Measurements from ENCODE around the gene ZDHHC7. TPM values are rescaled to one million over a fixed set of nuclear protein-coding genes. Genes with fewer than 3 reads are reported as not detected.

ZDHHC7 gene
- total RNA-seq, 1 experiment from 2014 or later, result 39.9 TPM

GRCh38 chr16:85007496-85008214 lies 3.7 kb downstream of the ZDHHC7 start:
- no peak for ATAC-seq
- Histone ChIP-seq H3K27me3 (ENCODE audit: insufficient read depth, low read length) (no peaks in the 10 kb centered on the region), H3K9me2 (ENCODE audit: insufficient read depth) (no peaks in the 10 kb centered on the region), H2AFZ (ENCODE audit: low read depth, low read length, poor library complexity, severe bottlenecking) (no peak overlapping the region), H3K9ac (ENCODE audit: low read length) (no peak overlapping the region), H3K9me3 (ENCODE audit: control insufficient read depth in 1 of 2, insufficient read depth in 1 of 2, low read depth in 1 of 2, low read length in 2 of 2) (no peaks in the 10 kb centered on the region), H3K27ac (ENCODE audit: low read depth, low read length) (no peak overlapping the region), H3K4me2 (ENCODE audit: low read length) (no peak overlapping the region), H3K4me1 (ENCODE audit: control insufficient read depth in 1 of 2, insufficient read depth in 2 of 2, low read length in 2 of 2) (peaks cover 14 to 43% of the 10 kb centered on the region in 2 experiments), H3K4me3 (replicated peaks in 1 of 2; ENCODE audit: low read depth in 1 of 2, low read length in 2 of 2) (no peak overlapping the region), H4K20me1 (ENCODE audit: insufficient read depth) (peaks cover 4% of the 10 kb centered on the region; the same call in 1 of the 2 replicates), H3K36me3 (ENCODE audit: control insufficient read depth in 1 of 2, insufficient read depth in 2 of 2, low read length in 2 of 2) (no peaks in the 10 kb centered on the region), H3K79me2 (ENCODE audit: insufficient read depth, low read length) (peaks cover 83% of the 10 kb centered on the region)
- RAD21 ChIA-PET (ENCODE audit: low non-redundant PET in 1 of 2, low total read pairs in 2 of 2, uncharacterized antibody in 2 of 2, unreplicated experiment in 2 of 2), result no interaction called here
- intact Hi-C loops (cut with micrococcal nuclease), result no loop called here
- BruUV-seq (replicated peaks), result no TSS peak
- DNase-seq (ENCODE audit: low read depth, low spot score), result no peak
- POLR2A ChIA-PET, result no interaction called here
- CTCF ChIA-PET, result no interaction called here
- TF ChIP-seq, protein P1, sequence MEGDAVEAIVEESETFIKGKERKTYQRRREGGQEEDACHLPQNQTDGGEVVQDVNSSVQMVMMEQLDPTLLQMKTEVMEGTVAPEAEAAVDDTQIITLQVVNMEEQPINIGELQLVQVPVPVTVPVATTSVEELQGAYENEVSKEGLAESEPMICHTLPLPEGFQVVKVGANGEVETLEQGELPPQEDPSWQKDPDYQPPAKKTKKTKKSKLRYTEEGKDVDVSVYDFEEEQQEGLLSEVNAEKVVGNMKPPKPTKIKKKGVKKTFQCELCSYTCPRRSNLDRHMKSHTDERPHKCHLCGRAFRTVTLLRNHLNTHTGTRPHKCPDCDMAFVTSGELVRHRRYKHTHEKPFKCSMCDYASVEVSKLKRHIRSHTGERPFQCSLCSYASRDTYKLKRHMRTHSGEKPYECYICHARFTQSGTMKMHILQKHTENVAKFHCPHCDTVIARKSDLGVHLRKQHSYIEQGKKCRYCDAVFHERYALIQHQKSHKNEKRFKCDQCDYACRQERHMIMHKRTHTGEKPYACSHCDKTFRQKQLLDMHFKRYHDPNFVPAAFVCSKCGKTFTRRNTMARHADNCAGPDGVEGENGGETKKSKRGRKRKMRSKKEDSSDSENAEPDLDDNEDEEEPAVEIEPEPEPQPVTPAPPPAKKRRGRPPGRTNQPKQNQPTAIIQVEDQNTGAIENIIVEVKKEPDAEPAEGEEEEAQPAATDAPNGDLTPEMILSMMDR (IDR thresholded peaks at IDR 0.05 in 2 of 3, conservative IDR thresholded peaks at IDR 0.05 in 1 of 3; ENCODE audit: borderline replicate concordance in 1 of 3, insufficient read depth in 1 of 3, low read depth in 2 of 3, low read length in 2 of 3), result no peak
- no peak for TF ChIP-seq SIN3A (IDR thresholded peaks at IDR 0.05; ENCODE audit: low read depth)
- TF ChIP-seq REST (IDR thresholded peaks at IDR 0.05; ENCODE audit: low read depth), result no peak
- no peak for TF ChIP-seq SP1 (IDR thresholded peaks at IDR 0.05; ENCODE audit: low read depth)
- no peak for TF ChIP-seq YY1 (IDR thresholded peaks at IDR 0.05; ENCODE audit: extremely low read depth, insufficient replicate concordance, low read depth, low read length)
- TF ChIP-seq, protein P2, sequence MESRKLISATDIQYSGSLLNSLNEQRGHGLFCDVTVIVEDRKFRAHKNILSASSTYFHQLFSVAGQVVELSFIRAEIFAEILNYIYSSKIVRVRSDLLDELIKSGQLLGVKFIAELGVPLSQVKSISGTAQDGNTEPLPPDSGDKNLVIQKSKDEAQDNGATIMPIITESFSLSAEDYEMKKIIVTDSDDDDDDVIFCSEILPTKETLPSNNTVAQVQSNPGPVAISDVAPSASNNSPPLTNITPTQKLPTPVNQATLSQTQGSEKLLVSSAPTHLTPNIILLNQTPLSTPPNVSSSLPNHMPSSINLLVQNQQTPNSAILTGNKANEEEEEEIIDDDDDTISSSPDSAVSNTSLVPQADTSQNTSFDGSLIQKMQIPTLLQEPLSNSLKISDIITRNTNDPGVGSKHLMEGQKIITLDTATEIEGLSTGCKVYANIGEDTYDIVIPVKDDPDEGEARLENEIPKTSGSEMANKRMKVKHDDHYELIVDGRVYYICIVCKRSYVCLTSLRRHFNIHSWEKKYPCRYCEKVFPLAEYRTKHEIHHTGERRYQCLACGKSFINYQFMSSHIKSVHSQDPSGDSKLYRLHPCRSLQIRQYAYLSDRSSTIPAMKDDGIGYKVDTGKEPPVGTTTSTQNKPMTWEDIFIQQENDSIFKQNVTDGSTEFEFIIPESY (IDR thresholded peaks at IDR 0.05; ENCODE audit: extremely low read depth, insufficient replicate concordance, low read length), result no peak
- TF ChIP-seq ELF1 (IDR thresholded peaks at IDR 0.05; ENCODE audit: borderline replicate concordance, low read depth), result no peak
- no peak for TF ChIP-seq FOSL1 (IDR thresholded peaks at IDR 0.05; ENCODE audit: low read depth)
- no peak for TF ChIP-seq EZH2 (IDR thresholded peaks at IDR 0.05)
- TF ChIP-seq POLR2AphosphoS5 (IDR thresholded peaks at IDR 0.05; ENCODE audit: low read depth, low read length), result no peak
- no peak for TF ChIP-seq CEBPB (IDR thresholded peaks at IDR 0.05; ENCODE audit: low read depth)
- no peak for TF ChIP-seq TCF7L2 (IDR thresholded peaks at IDR 0.05; ENCODE audit: borderline replicate concordance, extremely low read depth, insufficient read depth, insufficient read length)
- TF ChIP-seq ZNF274 (IDR thresholded peaks at IDR 0.05; ENCODE audit: low read depth, low read length), result no peak
- no peak for TF ChIP-seq RAD21 (IDR thresholded peaks at IDR 0.05; ENCODE audit: low read depth)
- TF ChIP-seq ATF3 (IDR thresholded peaks at IDR 0.05), result no peak
- no peak for TF ChIP-seq ZFX (IDR thresholded peaks at IDR 0.05)
- no peak for TF ChIP-seq JUND (IDR thresholded peaks at IDR 0.05)
